ENCODE results near the gene GAMT. TPM values are rescaled to one million over a fixed set of nuclear protein-coding genes. Genes with fewer than 3 reads are reported as not detected.

The GAMT gene
- total RNA-seq, 4 donors from 2014 or later = 27.8 to 40.3 (median 34.0) TPM

DNA sequence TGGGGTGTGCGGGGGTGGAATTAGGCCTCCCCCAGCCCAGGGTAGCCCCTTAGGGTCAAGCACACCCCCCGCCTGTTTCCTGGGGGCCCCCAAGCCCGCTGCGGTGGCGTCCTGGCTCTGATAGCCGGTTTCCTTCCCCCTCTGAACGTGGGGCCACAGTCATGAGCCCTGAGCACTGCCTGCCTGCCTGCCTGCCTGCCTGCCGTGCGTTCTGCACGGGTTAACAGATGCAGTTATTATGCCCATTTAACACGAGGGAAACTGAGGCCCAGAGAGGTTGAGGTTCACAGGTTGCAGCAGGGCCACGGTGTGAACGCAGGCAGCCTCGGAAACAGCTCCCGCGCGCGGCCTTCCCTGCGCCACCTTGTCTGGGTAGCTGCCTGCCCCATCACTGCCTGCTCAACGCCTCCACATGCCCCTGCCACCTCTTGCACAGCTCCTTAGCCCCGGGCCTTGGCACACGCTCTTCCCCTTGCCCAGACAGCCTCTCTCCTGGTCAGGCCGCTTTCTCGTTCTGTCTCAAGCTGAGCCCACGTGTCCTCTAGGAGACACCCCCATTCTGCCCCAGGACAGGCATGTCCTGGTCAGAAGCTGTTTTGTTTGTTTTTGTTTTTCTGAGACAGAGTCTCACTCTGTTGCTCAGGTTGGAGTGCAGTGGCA, 1.2 kb upstream of the GAMT start:
- WGBS = 40% methylated on average over 23 of the region's 25 CpGs
- Histone ChIP-seq H3K36me3 (no peaks in the 10 kb centered on the region), H3K27me3 (no peaks in the 10 kb centered on the region), H3K4me1 (peaks cover 53% of the 10 kb centered on the region), H3K4me3 (no peak overlapping the region), H3K9me3 (no peaks in the 10 kb centered on the region), H3K27ac (peak overlapping the region; percentile 28)
- no peak for DNase-seq (ENCODE audit: low spot score in 2 of 2)
- no peak for TF ChIP-seq POLR2A (IDR thresholded peaks at IDR 0.05)
- no peak for TF ChIP-seq POLR2AphosphoS5 (IDR thresholded peaks at IDR 0.05)
- no peak for TF ChIP-seq CTCF (IDR thresholded peaks at IDR 0.05)
- no peak for TF ChIP-seq EP300 (IDR thresholded peaks at IDR 0.05)

DNA sequence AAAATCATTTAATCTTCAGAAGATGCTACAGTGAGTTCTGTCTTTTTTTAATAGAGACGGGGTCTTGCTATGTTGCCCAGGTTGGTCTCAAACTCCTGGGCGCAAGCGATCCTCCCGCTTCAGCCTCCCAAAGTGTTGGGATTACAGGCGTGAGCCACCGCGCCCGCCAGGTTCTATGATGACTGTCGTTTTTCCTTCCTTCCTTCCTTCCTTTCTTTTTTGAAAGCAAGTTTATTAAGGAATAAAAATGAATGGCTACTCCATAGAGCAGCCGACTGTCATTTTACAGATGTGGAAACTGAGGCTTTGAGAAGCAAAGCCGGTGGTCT, 511 bp upstream of the GAMT start:
- Histone ChIP-seq H3K27ac (peak overlapping the region; percentile 24), H3K4me3 (peak overlapping the region; percentile 69), H3K9me3 (no peaks in the 10 kb centered on the region), H3K36me3 (no peaks in the 10 kb centered on the region), H3K4me1 (peaks cover 55% of the 10 kb centered on the region), H3K27me3 (no peaks in the 10 kb centered on the region)
- 50% methylated on average over 11 of the region's 11 CpGs for WGBS
- no peak for DNase-seq (ENCODE audit: low spot score in 2 of 2)
- TF ChIP-seq CTCF (IDR thresholded peaks at IDR 0.05) = no peak
- TF ChIP-seq POLR2A (IDR thresholded peaks at IDR 0.05) = no peak
- TF ChIP-seq POLR2AphosphoS5 (IDR thresholded peaks at IDR 0.05) = no peak
- no peak for TF ChIP-seq EP300 (IDR thresholded peaks at IDR 0.05)

GRCh38 chr19:1400281-1401137, 833 bp downstream of the GAMT start:
- H3K27ac ChIP-seq = no peak overlapping the region
- no peaks in the 10 kb centered on the region for H3K9me3 ChIP-seq
- no peak for TF ChIP-seq POLR2AphosphoS5 (IDR thresholded peaks at IDR 0.05)
- TF ChIP-seq POLR2A (IDR thresholded peaks at IDR 0.05) = no peak
- no peak for TF ChIP-seq CTCF (IDR thresholded peaks at IDR 0.05)
- TF ChIP-seq EP300 (IDR thresholded peaks at IDR 0.05) = no peak
- H3K27me3 ChIP-seq = no peaks in the 10 kb centered on the region
- peak overlapping the region; percentile 69 for H3K4me3 ChIP-seq
- peaks cover 57% of the 10 kb centered on the region for H3K4me1 ChIP-seq
- H3K36me3 ChIP-seq = no peaks in the 10 kb centered on the region
- no peak for DNase-seq (ENCODE audit: low spot score in 2 of 2)
- 32% methylated on average over 16 of the region's 36 CpGs for WGBS

DNA sequence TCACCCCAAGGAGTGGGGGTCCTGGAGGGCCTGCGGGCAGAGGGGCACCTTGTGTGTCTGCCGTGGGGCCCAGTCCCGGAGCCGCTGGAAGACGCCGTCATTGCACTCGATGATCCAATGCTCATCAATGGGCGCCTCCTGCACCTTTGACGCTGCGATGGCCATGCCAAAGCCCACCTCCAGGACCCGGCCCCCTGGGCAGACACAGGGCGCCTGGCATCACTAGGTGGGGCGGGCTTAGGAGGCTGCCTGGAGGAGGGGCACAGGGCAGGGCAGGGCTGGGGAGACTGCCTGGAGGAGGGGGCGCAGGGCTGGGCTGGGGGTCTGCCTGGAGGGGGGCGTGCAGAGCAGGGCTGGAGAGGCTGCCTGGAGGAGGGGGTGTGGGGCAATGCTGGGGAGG, 1.6 kb downstream of the GAMT start:
- Histone ChIP-seq H3K4me3 (no peak overlapping the region), H3K9me3 (no peaks in the 10 kb centered on the region), H3K36me3 (no peaks in the 10 kb centered on the region), H3K27ac (no peak overlapping the region), H3K27me3 (no peaks in the 10 kb centered on the region), H3K4me1 (peaks cover 64% of the 10 kb centered on the region)
- TF ChIP-seq CTCF (IDR thresholded peaks at IDR 0.05) (no peak), POLR2A (IDR thresholded peaks at IDR 0.05) (no peak)
- 83% methylated on average over 4 of the region's 15 CpGs for WGBS
- no peak for DNase-seq (ENCODE audit: low spot score in 2 of 2)

DNA sequence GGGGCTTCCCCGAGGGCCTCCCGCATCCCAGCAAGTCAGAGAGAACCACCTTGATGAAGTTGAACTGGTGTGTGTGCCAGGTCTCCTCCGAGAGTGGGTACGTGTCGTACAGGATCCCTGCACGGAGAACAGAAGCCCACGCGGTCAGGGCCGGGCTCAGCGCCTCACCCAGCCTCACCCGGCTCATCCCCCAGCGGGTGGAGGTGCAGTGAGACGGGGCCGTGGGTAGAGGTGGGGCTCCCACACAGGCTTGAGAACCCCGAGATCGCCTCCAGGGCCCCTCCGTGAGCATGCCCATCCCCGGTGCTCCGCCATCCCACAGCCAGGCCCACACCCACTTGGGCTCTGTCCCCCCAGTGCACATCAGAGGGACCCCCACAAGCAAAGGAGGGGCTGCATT, 2.3 kb downstream of the GAMT start:
- TF ChIP-seq POLR2A (IDR thresholded peaks at IDR 0.05) (no peak), CTCF (IDR thresholded peaks at IDR 0.05) (no peak), POLR2AphosphoS5 (IDR thresholded peaks at IDR 0.05) (no peak), EP300 (IDR thresholded peaks at IDR 0.05) (no peak)
- Histone ChIP-seq H3K4me1 (peaks cover 71% of the 10 kb centered on the region), H3K27ac (no peak overlapping the region), H3K9me3 (no peaks in the 10 kb centered on the region), H3K36me3 (peaks cover 1% of the 10 kb centered on the region), H3K27me3 (no peaks in the 10 kb centered on the region), H3K4me3 (no peak overlapping the region)
- 78% methylated on average over 8 of the region's 19 CpGs for WGBS
- DNase-seq (ENCODE audit: low spot score in 2 of 2) = no peak
